GM21526 (cell line): ENCODE results near the gene MYL5.
"Not testable (repeated sequence)": the region's sequence is repeated elsewhere in the genome, so short reads cannot be mapped to it uniquely, and the experiment has no call there.

Experiments
- ATAC-seq: cut with Tn5 transposase; IDR thresholded peaks from one replicate; pipeline ENCODE4 v1.9.1; 2021; ENCODE audit warnings: moderate library complexity; ENCODE audit not compliant: unreplicated experiment, low FRiP score

MYL5 gene

GRCh38 chr4:635851-636627, 38.3 kb upstream of the MYL5 start:
- ATAC-seq, result no peak

- ATAC-seq, result no peak
Measured at GRCh38 chr4:636628-637159, 37.6 kb upstream of the MYL5 start.

- ATAC-seq, result no peak
Measured at GRCh38 chr4:637536-638280, 36.6 kb upstream of the MYL5 start.

GRCh38 chr4:642366-642765, 32.0 kb upstream of the MYL5 start:
- not testable (repeated sequence) for ATAC-seq

- ATAC-seq, result no peak
Measured at GRCh38 chr4:646460-646859, 27.9 kb upstream of the MYL5 start.

GRCh38 chr4:647481-647880, 26.9 kb upstream of the MYL5 start:
- no peak for ATAC-seq

GRCh38 chr4:648579-649292, 25.6 kb upstream of the MYL5 start:
- no peak for ATAC-seq

GRCh38 chr4:649293-649625, 25.1 kb upstream of the MYL5 start:
- ATAC-seq, result no peak

- ATAC-seq, result no peak
Measured at GRCh38 chr4:649751-650310, 24.5 kb upstream of the MYL5 start.

GRCh38 chr4:650461-650860, 23.9 kb upstream of the MYL5 start:
- no peak for ATAC-seq

- no peak for ATAC-seq
Measured at GRCh38 chr4:650951-651883, 23.1 kb upstream of the MYL5 start.

GRCh38 chr4:651884-652642, 22.3 kb upstream of the MYL5 start:
- ATAC-seq, result no peak

GRCh38 chr4:653080-653821, 21.1 kb upstream of the MYL5 start:
- ATAC-seq, result no peak

- no peak for ATAC-seq
Measured at GRCh38 chr4:653831-654502, 20.4 kb upstream of the MYL5 start.

- no peak for ATAC-seq
Measured at GRCh38 chr4:654503-654845, 19.9 kb upstream of the MYL5 start.

- no peak for ATAC-seq
Measured at GRCh38 chr4:654871-655463, 19.4 kb upstream of the MYL5 start.

GRCh38 chr4:655464-656151, 18.7 kb upstream of the MYL5 start:
- no peak for ATAC-seq
